Large intestine (tissue), 3 donors: Measurements from ENCODE around the gene IL1R2. TPM values are rescaled to one million over a fixed set of nuclear protein-coding genes. Genes with fewer than 3 reads are reported as not detected.

Experiments used
- DNase-seq, 2 donors: peaks; one replicate each; pipeline versions ENCODE4 v3.0.0 to v3.0.0-alpha.2; 2013
- H3K27ac ChIP-seq: one replicate; pipeline ENCODE4 v1.5.1; 2013; ENCODE audit warnings: low read length
- H3K27me3 ChIP-seq: 2 replicates; pipeline ENCODE4 v1.6.1; 2013; ENCODE audit warnings: low read length; ENCODE audit not compliant: control insufficient read depth, insufficient read depth
- H3K36me3 ChIP-seq: 2 replicates; pipeline ENCODE4 v1.6.1; 2013; ENCODE audit warnings: low read length; ENCODE audit not compliant: control insufficient read depth, insufficient read depth
- H3K4me1 ChIP-seq: one replicate; pipeline ENCODE4 v1.6.1; 2013; ENCODE audit warnings: low read length; ENCODE audit not compliant: control insufficient read depth, insufficient read depth
- H3K4me3 ChIP-seq: one replicate; pipeline ENCODE4 v1.5.1; 2013; ENCODE audit warnings: low read length
- H3K9me3 ChIP-seq: one replicate; pipeline ENCODE4 v1.6.1; 2013; ENCODE audit warnings: mild to moderate bottlenecking, low read depth, low read length, moderate library complexity; ENCODE audit not compliant: control insufficient read depth
- WGBS: methylation state at CpG from one replicate; pipeline ENCODE4 v1.1.5; 2013; ENCODE audit warnings: low lambda C conversion rate; ENCODE audit not compliant: insufficient coverage; 5-methylcytosine and 5-hydroxymethylcytosine counted together
- polyA plus RNA-seq: library from polyadenylated mRNA; unstranded; fragments of 120-200 nt; gene quantifications from one replicate; pipeline ENCODE4 v1.2.1, GENCODE V29; 2013

The IL1R2 gene
- polyA plus RNA-seq, 1 donor = 0.67 TPM

DNA sequence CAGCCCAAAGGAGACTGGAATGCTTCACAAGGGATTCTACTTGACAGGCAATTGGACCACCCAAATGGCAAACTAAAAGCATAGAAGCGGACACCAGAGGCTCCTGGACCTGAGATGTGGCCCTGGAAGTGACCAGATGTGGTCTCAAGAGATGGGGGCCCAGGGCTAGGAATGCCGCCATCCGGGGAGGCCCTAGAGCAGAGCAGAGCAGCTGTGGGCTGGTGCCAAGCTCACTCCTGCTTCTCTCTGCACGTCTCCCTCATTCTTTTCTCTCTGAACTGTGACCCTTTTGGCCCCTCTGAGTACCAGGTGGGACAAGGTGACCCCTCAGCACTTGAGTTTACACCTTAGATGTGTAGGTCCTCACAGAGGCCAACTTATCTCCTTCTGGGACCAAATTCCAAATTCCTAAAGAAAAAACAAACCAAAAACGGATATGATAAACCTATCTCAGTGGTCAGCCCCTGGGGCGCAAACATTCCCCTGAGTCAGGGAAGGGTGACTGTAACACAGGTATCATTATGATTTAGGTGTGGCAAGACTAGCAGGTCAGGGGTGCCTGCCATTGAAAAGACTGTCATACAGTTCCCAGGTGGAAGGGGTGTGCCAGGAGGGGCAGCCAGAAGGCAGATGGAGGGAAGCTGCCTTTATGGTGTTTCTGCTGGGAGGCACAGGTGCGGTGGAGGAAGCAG, 6.5 kb upstream of the IL1R2 start:
- H3K4me3 ChIP-seq = no peak overlapping the region
- no peaks in the 10 kb centered on the region for H3K9me3 ChIP-seq
- H3K36me3 ChIP-seq = no peaks in the 10 kb centered on the region
- DNase-seq = peak in 1 of 2 donors; percentile 35
- peaks cover 7% of the 10 kb centered on the region for H3K4me1 ChIP-seq
- H3K27ac ChIP-seq = no peak overlapping the region
- no CpG with 5 or more reads among the region's 7 CpGs for WGBS
- H3K27me3 ChIP-seq = no peaks in the 10 kb centered on the region

DNA sequence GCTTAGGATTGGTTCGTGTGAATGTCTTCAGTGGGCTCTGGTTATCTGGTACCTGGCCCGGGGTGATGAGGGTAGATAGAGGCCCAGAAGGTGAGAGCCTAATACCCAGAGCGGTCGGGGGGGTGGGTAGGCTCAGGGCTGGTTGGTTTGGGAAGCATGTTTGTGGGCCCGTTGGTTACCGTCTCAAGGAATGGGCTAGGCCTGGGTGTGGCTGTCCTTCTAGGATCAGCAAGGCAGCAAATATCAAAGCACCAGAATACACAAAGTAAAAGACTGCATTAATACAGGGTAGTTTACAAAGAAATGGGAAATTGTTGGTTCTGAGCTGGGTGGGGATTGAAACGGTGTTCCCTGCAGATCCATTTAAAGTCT, 6.0 kb upstream of the IL1R2 start:
- no peak overlapping the region for H3K4me3 ChIP-seq

GRCh38 chr2:101986376-101986775, 5.4 kb upstream of the IL1R2 start:
- WGBS = no CpG with 5 or more reads among the region's 4 CpGs
- H3K27ac ChIP-seq = no peak overlapping the region
- no peak overlapping the region for H3K4me3 ChIP-seq
- H3K9me3 ChIP-seq = no peaks in the 10 kb centered on the region
- H3K36me3 ChIP-seq = no peaks in the 10 kb centered on the region
- peaks cover 7% of the 10 kb centered on the region for H3K4me1 ChIP-seq
- DNase-seq = no peak
- no peaks in the 10 kb centered on the region for H3K27me3 ChIP-seq

More for the DNA sequence above, 6.0 kb upstream of the IL1R2 start:
- Histone ChIP-seq H3K36me3 (no peaks in the 10 kb centered on the region), H3K27me3 (no peaks in the 10 kb centered on the region), H3K27ac (no peak overlapping the region), H3K4me1 (peaks cover 7% of the 10 kb centered on the region), H3K9me3 (no peaks in the 10 kb centered on the region)
- WGBS = no CpG with 5 or more reads among the region's 7 CpGs
- DNase-seq = no peak

DNA sequence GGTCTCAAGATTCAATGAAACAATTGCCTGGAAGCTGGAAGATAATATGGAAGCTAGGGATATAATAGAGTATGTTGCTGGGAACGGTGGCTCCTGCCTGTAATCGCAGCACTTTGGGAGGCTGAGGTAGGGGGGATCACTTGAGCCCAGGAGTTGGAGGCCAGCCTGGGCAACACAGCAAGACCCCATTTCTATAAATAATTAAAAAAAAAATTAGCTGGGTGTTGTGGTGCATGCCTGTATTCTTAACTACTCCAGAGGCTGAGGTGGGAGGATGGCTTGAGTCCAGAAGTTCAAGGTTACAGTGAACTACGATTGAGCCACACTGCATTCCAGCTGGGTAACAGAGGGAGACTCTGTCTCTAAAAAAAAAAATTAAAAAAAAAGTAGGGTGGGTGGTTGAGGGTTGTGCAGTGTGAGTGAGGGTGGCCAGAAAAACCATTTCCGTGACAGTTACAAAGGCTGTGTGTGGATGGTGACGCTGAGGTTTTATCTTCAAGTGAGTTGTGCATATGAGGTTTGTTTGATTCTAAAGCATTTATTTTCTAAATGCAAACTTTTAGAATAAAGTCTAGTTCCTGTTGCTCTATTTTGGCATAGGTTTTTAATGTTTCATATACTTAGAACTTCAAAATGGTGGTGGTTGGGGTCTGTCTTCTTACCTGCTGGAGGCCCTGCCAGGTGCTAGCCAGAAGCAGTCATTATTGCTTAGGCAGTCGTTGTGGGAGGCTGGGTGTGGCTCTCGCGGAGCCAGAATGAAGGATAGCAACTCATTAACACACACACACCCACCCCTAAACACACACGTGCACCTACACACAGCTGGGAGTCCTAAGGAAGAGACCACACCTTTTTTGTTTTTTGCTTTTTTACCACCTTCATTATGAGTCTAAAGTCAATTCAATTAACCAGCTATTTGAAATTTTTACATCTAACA, 4.7 kb upstream of the IL1R2 start:
- 50% methylated on average over 2 of the region's 9 CpGs for WGBS
- H3K27ac ChIP-seq = no peak overlapping the region
- peaks cover 7% of the 10 kb centered on the region for H3K4me1 ChIP-seq
- no peak overlapping the region for H3K4me3 ChIP-seq
- no peaks in the 10 kb centered on the region for H3K27me3 ChIP-seq
- H3K36me3 ChIP-seq = no peaks in the 10 kb centered on the region
- no peaks in the 10 kb centered on the region for H3K9me3 ChIP-seq
- DNase-seq = peak; percentile 48 to 67

- Histone ChIP-seq H3K36me3 (no peaks in the 10 kb centered on the region), H3K4me1 (peaks cover 7% of the 10 kb centered on the region), H3K27me3 (no peaks in the 10 kb centered on the region), H3K9me3 (no peaks in the 10 kb centered on the region), H3K4me3 (no peak overlapping the region), H3K27ac (no peak overlapping the region)
- DNase-seq = no peak
- WGBS = no CpG with 5 or more reads among the region's 5 CpGs
Measured at GRCh38 chr2:101987832-101988231, 3.9 kb upstream of the IL1R2 start.

GRCh38 chr2:101988541-101988940, 3.2 kb upstream of the IL1R2 start:
- no CpG with 5 or more reads among the region's 7 CpGs for WGBS
- no peak overlapping the region for H3K4me3 ChIP-seq
- H3K9me3 ChIP-seq = no peaks in the 10 kb centered on the region
- no peak for DNase-seq
- H3K27me3 ChIP-seq = no peaks in the 10 kb centered on the region
- no peaks in the 10 kb centered on the region for H3K36me3 ChIP-seq
- H3K4me1 ChIP-seq = peaks cover 7% of the 10 kb centered on the region
- no peak overlapping the region for H3K27ac ChIP-seq

DNA sequence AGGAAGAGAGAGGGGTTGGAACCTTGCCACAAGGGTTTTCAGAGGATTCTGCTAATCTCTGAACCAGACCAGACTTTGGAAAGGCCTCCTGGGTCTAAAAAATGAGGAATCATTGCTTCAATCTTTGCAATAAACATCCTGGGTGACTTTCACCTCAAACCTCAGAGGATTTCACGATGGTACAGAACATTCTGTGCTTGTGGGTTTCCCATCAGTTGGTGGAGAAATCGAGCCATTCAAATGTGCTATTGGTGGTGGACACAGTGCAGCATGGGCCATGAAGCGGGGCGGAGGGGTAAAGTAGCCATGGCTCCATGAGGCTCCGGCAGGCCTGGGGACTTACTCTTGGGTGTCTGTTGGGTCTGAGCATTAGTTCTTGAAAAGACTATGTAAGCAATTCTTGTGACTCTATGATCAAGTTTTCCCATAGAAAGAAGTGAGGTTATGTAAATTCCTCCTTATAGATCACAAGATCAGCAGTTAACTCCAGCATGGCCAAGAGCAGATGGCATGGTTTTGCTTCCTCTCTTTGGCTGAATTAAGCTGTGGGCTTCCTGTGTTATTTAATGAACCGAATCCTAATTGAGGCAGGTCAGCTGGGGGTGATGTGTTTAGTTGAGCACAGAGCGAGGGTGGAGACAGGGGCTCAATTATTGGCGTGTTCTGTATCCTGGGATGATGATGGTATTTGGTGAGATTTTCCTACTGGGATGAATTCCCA, 1.9 kb upstream of the IL1R2 start:
- Histone ChIP-seq H3K27ac (no peak overlapping the region), H3K27me3 (no peaks in the 10 kb centered on the region), H3K36me3 (no peaks in the 10 kb centered on the region), H3K4me1 (peaks cover 7% of the 10 kb centered on the region), H3K4me3 (no peak overlapping the region), H3K9me3 (no peaks in the 10 kb centered on the region)
- 100% methylated on average over 1 of the region's 8 CpGs for WGBS
- DNase-seq = no peak

DNA sequence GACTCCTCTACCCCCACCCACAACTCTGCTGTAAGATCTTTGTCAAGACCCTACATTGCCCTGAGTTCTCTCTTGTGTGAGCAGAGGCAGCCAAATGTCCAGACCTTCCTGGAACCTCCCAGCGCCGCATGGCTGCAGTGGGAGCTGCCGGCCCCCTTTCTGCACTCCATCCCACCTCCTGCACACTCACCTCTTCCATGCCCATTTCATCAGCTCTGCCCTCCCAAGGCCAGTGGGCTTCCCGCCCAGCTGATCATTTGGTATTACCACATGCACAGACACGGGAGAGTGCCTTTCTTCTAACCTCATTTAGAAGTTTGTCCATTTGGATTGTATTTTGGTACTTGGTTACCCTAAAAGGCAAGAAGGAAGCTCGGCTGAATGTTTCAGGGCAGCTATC, 2.0 kb downstream of the IL1R2 start:
- Histone ChIP-seq H3K27ac (no peak overlapping the region), H3K9me3 (no peaks in the 10 kb centered on the region), H3K4me1 (peaks cover 4% of the 10 kb centered on the region), H3K36me3 (no peaks in the 10 kb centered on the region), H3K27me3 (no peaks in the 10 kb centered on the region), H3K4me3 (no peak overlapping the region)
- no peak for DNase-seq
- WGBS = no CpG with 5 or more reads among the region's 6 CpGs

- no peak overlapping the region for H3K27ac ChIP-seq
Measured at GRCh38 chr2:101995019-101995418, 3.3 kb downstream of the IL1R2 start.

DNA sequence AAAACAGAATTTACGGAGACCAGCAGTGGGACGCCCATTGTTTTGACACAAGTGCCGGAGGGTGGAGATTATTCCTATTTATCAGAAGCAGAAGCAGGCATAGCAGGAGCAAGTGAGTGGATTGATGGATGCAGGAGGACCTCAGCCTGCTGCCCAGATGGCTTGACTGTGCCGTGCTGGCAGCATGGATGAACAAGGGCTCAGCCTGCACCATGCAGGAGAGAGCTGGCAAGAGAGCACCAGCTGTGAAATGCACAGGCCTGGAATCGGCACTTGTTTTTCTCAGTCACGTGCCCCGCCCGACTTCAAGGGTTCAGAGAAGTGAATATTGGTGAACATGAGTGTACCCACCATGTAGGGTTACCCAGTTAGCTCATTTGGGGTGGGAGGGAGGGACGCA, 4.0 kb downstream of the IL1R2 start:
- Histone ChIP-seq H3K9me3 (no peaks in the 10 kb centered on the region), H3K4me3 (no peak overlapping the region), H3K27ac (no peak overlapping the region), H3K36me3 (no peaks in the 10 kb centered on the region), H3K4me1 (peaks cover 11% of the 10 kb centered on the region), H3K27me3 (no peaks in the 10 kb centered on the region)
- DNase-seq = no peak
- no CpG with 5 or more reads among the region's 9 CpGs for WGBS

More at GRCh38 chr2:101995019-101995418, 3.3 kb downstream of the IL1R2 start:
- no CpG with 5 or more reads among the region's 1 CpG for WGBS
- H3K4me3 ChIP-seq = no peak overlapping the region
- H3K27me3 ChIP-seq = no peaks in the 10 kb centered on the region
- no peak for DNase-seq
- peaks cover 10% of the 10 kb centered on the region for H3K4me1 ChIP-seq
- no peaks in the 10 kb centered on the region for H3K9me3 ChIP-seq
- no peaks in the 10 kb centered on the region for H3K36me3 ChIP-seq
